Lung (tissue), 12 donors: Measurements from ENCODE around the gene TRAM2. TPM values are rescaled to one million over a fixed set of nuclear protein-coding genes. Genes with fewer than 3 reads are reported as not detected.
A peak's percentile ranks its signal among the peaks of the same experiment; 100 is the strongest.

Source experiments
- ATAC-seq: fragments of 200-7000 bp; cut with Tn5 transposase; one replicate; pipeline ENCODE4 v1.9.1; 2020; ENCODE audit warnings: moderate number of reproducible peaks; ENCODE audit not compliant: insufficient read depth, low FRiP score
- DNase-seq, 3 donors: peaks; one replicate each; pipeline ENCODE4 v3.0.0-alpha.2; 2013 to 2017
- H3K27ac ChIP-seq, 2 donors: one replicate each; pipeline ENCODE4 v1.5.1; 2013; ENCODE audit warnings: mild to moderate bottlenecking in 2 of 2, moderate library complexity in 2 of 2, control low read depth in 1 of 2, inconsistent platforms in 1 of 2, low read depth in 1 of 2, low read length in 1 of 2
- H3K27me3 ChIP-seq, 3 donors: one replicate each; pipeline ENCODE4 v1.5.1; 2013; ENCODE audit warnings: low read length in 2 of 3; ENCODE audit not compliant: control insufficient read depth in 3 of 3, insufficient read depth in 3 of 3
- H3K36me3 ChIP-seq, 4 donors: one replicate each; pipeline ENCODE4 v1.5.1; 2013; ENCODE audit warnings: low read length in 4 of 4, mild to moderate bottlenecking in 1 of 4, moderate library complexity in 1 of 4; ENCODE audit not compliant: control insufficient read depth in 4 of 4, insufficient read depth in 4 of 4
- H3K4me1 ChIP-seq, 5 donors: one replicate each; pipeline ENCODE4 v1.5.1; 2013; ENCODE audit warnings: low read length in 5 of 5, mild to moderate bottlenecking in 2 of 5, moderate library complexity in 1 of 5; ENCODE audit not compliant: control insufficient read depth in 5 of 5, insufficient read depth in 5 of 5
- H3K4me3 ChIP-seq: one replicate; pipeline ENCODE4 v1.5.1; 2013; ENCODE audit warnings: mild to moderate bottlenecking, control low read depth, moderate library complexity
- H3K9ac ChIP-seq, 2 donors: one replicate each; pipeline ENCODE4 v1.5.1; 2013; ENCODE audit warnings: low read length in 2 of 2, control low read depth in 1 of 2; ENCODE audit not compliant: insufficient read depth in 1 of 2
- H3K9me3 ChIP-seq, 4 donors: one replicate each; pipeline ENCODE4 v1.5.1; 2013; ENCODE audit warnings: low read length in 3 of 4, mild to moderate bottlenecking in 1 of 4, moderate library complexity in 1 of 4; ENCODE audit not compliant: control insufficient read depth in 4 of 4, insufficient read depth in 3 of 4
- WGBS, 2 donors: extraction: QIAGEN DNeasy Blood & Tissue Kit; methylation state at CpG; one replicate each; pipeline ENCODE4 v1.1.7; 2013; 5-methylcytosine and 5-hydroxymethylcytosine counted together
- polyA plus RNA-seq, 2 donors: library from polyadenylated mRNA; stranded (reverse); fragments of 200-250 nt; gene quantifications; one replicate each; pipeline ENCODE4 v1.2.1, GENCODE V29; 2013
- total RNA-seq, 2 donors: library from RNA; depleted of rRNA in 1 of 2; stranded (reverse); fragments of >200 nt in 1 of 2; gene quantifications; one replicate each; pipeline ENCODE4 v1.2.1, GENCODE V29; 2014 to 2021
- TF ChIP-seq, protein P1 (sequence below): IDR thresholded peaks from 2 replicates; pipeline ENCODE4 v1.5.1; 2012; ENCODE audit warnings: mild to moderate bottlenecking; ENCODE audit errors: control extremely low read depth, extremely low read depth
- donor health status: control.
- donor health status: control.
- donor health status: Bipolar disorder and iron deficiency.
- donor health status: healthy.
- donor health status: DM: yes; HTN: yes; CAD: no.

TRAM2 gene
- total and polyA plus RNA-seq, 4 donors: 4.4 to 33.4 (median 15.2) TPM

DNA sequence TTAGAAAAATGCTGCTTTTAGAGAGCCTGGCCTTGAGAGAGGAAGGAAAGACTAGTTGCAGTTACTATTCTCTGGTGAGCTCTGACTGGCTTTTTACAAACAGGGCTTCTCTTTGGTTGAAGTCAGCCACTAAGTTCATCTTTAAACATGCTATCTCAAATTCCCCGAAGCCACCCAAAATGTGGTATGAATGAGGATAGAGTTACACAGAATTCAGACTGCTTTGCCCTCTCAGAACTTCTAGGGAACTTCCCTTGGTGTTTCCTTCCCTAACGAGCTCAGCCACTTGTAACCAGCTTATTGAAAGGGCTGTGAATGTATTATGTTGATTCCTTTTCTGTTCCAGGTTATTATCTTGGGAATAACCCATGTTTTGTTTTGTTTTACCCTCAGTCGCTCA, 83.2 kb downstream of the TRAM2 start:
- no peaks in the 10 kb centered on the region for H3K27me3 ChIP-seq
- no peak for ATAC-seq
- H3K9me3 ChIP-seq: no peaks in the 10 kb centered on the region
- H3K4me3 ChIP-seq: no peak overlapping the region
- peaks cover 0 to 8% (median 4%) of the 10 kb centered on the region in 5 donors for H3K4me1 ChIP-seq
- no peak overlapping the region for H3K27ac ChIP-seq
- WGBS, 2 donors: 57 to 66% methylated on average over 3 of the region's 3 CpGs
- H3K9ac ChIP-seq: no peak overlapping the region
- DNase-seq: no peak
- H3K36me3 ChIP-seq: peaks cover 0 to 12% (median 4%) of the 10 kb centered on the region in 4 donors
- TF ChIP-seq, protein P1, sequence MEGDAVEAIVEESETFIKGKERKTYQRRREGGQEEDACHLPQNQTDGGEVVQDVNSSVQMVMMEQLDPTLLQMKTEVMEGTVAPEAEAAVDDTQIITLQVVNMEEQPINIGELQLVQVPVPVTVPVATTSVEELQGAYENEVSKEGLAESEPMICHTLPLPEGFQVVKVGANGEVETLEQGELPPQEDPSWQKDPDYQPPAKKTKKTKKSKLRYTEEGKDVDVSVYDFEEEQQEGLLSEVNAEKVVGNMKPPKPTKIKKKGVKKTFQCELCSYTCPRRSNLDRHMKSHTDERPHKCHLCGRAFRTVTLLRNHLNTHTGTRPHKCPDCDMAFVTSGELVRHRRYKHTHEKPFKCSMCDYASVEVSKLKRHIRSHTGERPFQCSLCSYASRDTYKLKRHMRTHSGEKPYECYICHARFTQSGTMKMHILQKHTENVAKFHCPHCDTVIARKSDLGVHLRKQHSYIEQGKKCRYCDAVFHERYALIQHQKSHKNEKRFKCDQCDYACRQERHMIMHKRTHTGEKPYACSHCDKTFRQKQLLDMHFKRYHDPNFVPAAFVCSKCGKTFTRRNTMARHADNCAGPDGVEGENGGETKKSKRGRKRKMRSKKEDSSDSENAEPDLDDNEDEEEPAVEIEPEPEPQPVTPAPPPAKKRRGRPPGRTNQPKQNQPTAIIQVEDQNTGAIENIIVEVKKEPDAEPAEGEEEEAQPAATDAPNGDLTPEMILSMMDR: no peak

DNA sequence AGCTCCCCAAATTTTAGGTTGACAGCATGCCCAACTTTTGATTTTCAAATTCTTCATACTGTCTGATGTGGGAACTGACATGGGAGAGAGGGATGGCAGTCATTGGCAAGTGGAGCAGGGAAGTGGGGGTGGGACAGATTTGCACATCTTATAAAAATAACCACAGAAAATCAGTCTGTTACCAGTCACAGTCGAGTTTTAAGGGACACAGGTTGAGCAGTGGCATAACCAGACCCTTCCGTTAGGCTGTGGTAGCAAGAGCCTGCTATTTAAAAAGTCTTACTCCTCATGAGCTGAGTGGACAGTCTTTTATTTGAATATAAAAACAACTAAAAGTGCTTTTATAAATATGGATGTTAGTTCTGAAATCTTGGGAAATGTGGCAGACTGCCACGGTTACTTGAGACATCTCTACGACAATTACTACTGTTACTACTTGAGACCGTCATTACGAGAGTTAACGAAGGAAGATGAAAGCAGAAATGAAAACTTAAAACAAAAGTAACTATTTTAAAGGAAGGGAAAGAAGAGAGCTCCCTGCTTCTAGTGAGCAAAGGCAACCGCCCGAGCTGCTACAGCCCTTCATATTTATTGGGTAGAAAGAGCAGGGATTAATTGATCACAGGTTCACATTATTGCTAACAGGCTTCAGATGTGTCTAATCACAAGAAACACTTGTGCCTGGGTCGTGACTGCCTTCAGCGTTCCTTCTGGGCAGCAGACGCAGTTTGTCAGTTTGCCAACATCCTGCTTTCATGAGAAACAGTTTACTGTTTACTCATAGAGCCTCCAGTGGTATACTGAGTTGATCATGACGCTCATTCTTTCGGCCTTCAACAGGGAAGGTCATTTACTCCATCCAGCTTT, 85.4 kb downstream of the TRAM2 start:
- TF ChIP-seq, protein P1: no peak
- peaks cover 0 to 6% (median 4%) of the 10 kb centered on the region in 5 donors for H3K4me1 ChIP-seq
- WGBS, 2 donors: 52 to 68% methylated on average over 14 of the region's 14 CpGs
- peak overlapping the region in 1 of 2 donors; percentile 65 for H3K27ac ChIP-seq
- no peaks in the 10 kb centered on the region for H3K27me3 ChIP-seq
- peaks cover 0 to 8% (median 4%) of the 10 kb centered on the region in 4 donors for H3K36me3 ChIP-seq
- H3K9ac ChIP-seq: peak overlapping the region in 1 of 2 donors; percentile 0
- ATAC-seq: peak; percentile 27
- H3K4me3 ChIP-seq: no peak overlapping the region
- peak; percentile 56 to 73 (median 58) for DNase-seq
- no peaks in the 10 kb centered on the region for H3K9me3 ChIP-seq

DNA sequence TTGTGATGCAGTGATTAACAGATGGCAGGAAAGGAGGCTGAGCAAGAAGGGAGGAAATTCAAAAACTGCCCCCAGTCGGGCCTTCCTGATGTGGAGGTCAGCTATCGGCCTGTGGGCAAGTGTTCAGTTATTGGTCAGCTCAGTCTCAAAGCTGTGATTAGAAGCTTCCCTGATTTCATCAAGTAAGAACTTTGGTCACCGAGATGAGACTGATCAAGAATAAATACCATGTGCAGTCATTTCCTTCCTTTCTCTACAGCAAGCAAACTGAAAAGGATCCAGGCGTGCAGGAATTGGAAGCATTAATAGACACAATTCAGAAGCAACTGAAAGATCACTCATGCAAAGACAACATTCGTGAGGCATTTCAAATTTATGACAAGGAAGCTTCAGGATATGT, 87.0 kb downstream of the TRAM2 start:
- H3K9me3 ChIP-seq: no peaks in the 10 kb centered on the region
- H3K4me1 ChIP-seq: peaks cover 0 to 6% (median 4%) of the 10 kb centered on the region in 5 donors
- WGBS, 2 donors: 31 to 49% methylated on average over 5 of the region's 5 CpGs
- TF ChIP-seq, protein P1: no peak
- no peaks in the 10 kb centered on the region for H3K27me3 ChIP-seq
- no peak overlapping the region for H3K27ac ChIP-seq
- DNase-seq (no peak), ATAC-seq (no peak)
- no peak overlapping the region for H3K9ac ChIP-seq
- peaks cover 0 to 11% (median 4%) of the 10 kb centered on the region in 4 donors for H3K36me3 ChIP-seq
- H3K4me3 ChIP-seq: no peak overlapping the region
